Endothelial cell of umbilical vein (primary cell): Measurements from ENCODE around the gene UNC93B1. TPM values are rescaled to one million over a fixed set of nuclear protein-coding genes. Genes with fewer than 3 reads are reported as not detected.

ENCODE experiments used
- BruUV-seq: library from RNA; stranded (reverse); fragments of 400-500 nt; replicated peaks from 2 replicates; lab custom pipeline; 2021; lab: Mats Ljungman, UMichigan
- CTCF ChIA-PET: fragments of 300-600, 350-600 bp; sonication (Branson Sonifier 250); formaldehyde crosslinking; loops from one replicate; lab custom pipeline; 2021; ENCODE audit warnings: antibody characterized with exemption, inconsistent platforms; lab: Charles Lee
- POLR2A ChIA-PET: fragments of 300-600, 350-600 bp; sonication (Branson Sonifier 250); formaldehyde crosslinking; loops from one replicate; lab custom pipeline; 2021; ENCODE audit warnings: antibody characterized with exemption, inconsistent platforms; lab: Charles Lee
- DNase-seq: peaks from one replicate; pipeline ENCODE4 v3.0.0-alpha.2; 2011; ENCODE audit warnings: low read depth, low spot score
- FAIRE-seq: peaks from 2 replicates; lab custom pipeline; 2011; peaks lifted over from hg19 to GRCh38; lab: Jason Lieb, UNC
- H2AFZ ChIP-seq: 2 replicates; pipeline ENCODE4 v1.6.0; 2012; ENCODE audit warnings: low read depth, low read length, control low read depth, inconsistent platforms
- H3K27ac ChIP-seq: 2 replicates; pipeline ENCODE4 v1.5.1; 2011; ENCODE audit warnings: low read depth, mild to moderate bottlenecking, control low read depth, low read length, moderate library complexity; ENCODE audit not compliant: insufficient read depth
- H3K27me3 ChIP-seq, 2 experiments: 2 replicates each; pipeline versions ENCODE4 v1.6.0 to v1.6.1; 2011; ENCODE audit warnings: low read length in 2 of 2, mixed read lengths in 1 of 2; ENCODE audit not compliant: control insufficient read depth in 2 of 2, insufficient read depth in 2 of 2
- H3K36me3 ChIP-seq, 2 experiments: 2 replicates in 1 of 2; 3 replicates in 1 of 2; pipeline ENCODE4 v1.5.1; 2011; ENCODE audit warnings: low read length in 2 of 2, mild to moderate bottlenecking in 1 of 2, moderate library complexity in 1 of 2; ENCODE audit not compliant: control insufficient read depth in 2 of 2, insufficient read depth in 2 of 2; ENCODE audit errors: extremely low read depth in 1 of 2
- H3K4me1 ChIP-seq: 3 replicates; pipeline ENCODE4 v1.5.1; 2011; ENCODE audit warnings: mild to moderate bottlenecking, low read length; ENCODE audit not compliant: control insufficient read depth, insufficient read depth; ENCODE audit errors: extremely low read depth
- H3K4me2 ChIP-seq: 2 replicates; pipeline ENCODE4 v1.6.1; 2011; ENCODE audit warnings: low read length, control low read depth, mixed read lengths; ENCODE audit not compliant: insufficient read depth
- H3K4me3 ChIP-seq, 3 experiments: fragments of 200-600 bp in 1 of 3; sonication (generic), shearing (Covaris generic) in 1 of 3; replicated peaks in 1 of 3; 2 replicates each; pipeline ENCODE4 v1.5.1; 2011 to 2016; ENCODE audit warnings: control low read depth in 3 of 3, low read length in 3 of 3, mild to moderate bottlenecking in 2 of 3, inconsistent platforms in 1 of 3, low read depth in 1 of 3, moderate library complexity in 1 of 3; ENCODE audit not compliant: insufficient read depth in 1 of 3
- H3K79me2 ChIP-seq: 2 replicates; pipeline ENCODE4 v1.6.0; 2012; ENCODE audit warnings: low read length, inconsistent platforms; ENCODE audit not compliant: control insufficient read depth, insufficient read depth
- H3K9ac ChIP-seq: replicated peaks from 2 replicates; pipeline ENCODE3; 2011; ENCODE audit warnings: low read length, control low read depth; ENCODE audit not compliant: insufficient read depth; ENCODE audit errors: extremely low read depth
- H3K9me1 ChIP-seq: replicated peaks from 3 replicates; pipeline ENCODE4 v1.6.0; 2011; ENCODE audit warnings: mild to moderate bottlenecking, low read length; ENCODE audit not compliant: control insufficient read depth, insufficient read depth; ENCODE audit errors: extremely low read depth
- H3K9me3 ChIP-seq: replicated peaks from 2 replicates; pipeline ENCODE4 v1.5.1; 2012; ENCODE audit warnings: low read length, inconsistent platforms; ENCODE audit not compliant: control insufficient read depth, insufficient read depth
- H4K20me1 ChIP-seq: replicated peaks from 2 replicates; pipeline ENCODE3; 2011; ENCODE audit warnings: mild to moderate bottlenecking, low read length; ENCODE audit not compliant: control insufficient read depth, insufficient read depth; ENCODE audit errors: extremely low read depth
- EZH2 ChIP-seq: IDR thresholded peaks from 2 replicates; pipeline ENCODE4 v1.6.1; 2012; ENCODE audit warnings: borderline replicate concordance, low read depth, mild to moderate bottlenecking, moderate library complexity, low read length, inconsistent platforms; ENCODE audit not compliant: severe bottlenecking
- FOS ChIP-seq: IDR thresholded peaks from 2 replicates; pipeline ENCODE4 v1.6.1; 2011; ENCODE audit warnings: mild to moderate bottlenecking, low read length, moderate library complexity, borderline replicate concordance; ENCODE audit not compliant: insufficient read depth
- GATA2 ChIP-seq: IDR thresholded peaks from 2 replicates; pipeline ENCODE4 v1.7.0; 2011; ENCODE audit warnings: low read depth, mild to moderate bottlenecking, moderate library complexity, mixed read lengths, low read length; ENCODE audit not compliant: insufficient read length, insufficient read depth
- JUN ChIP-seq: IDR thresholded peaks from 2 replicates; pipeline ENCODE4 v1.6.1; 2011; ENCODE audit warnings: borderline replicate concordance, low read depth; ENCODE audit not compliant: insufficient read length, insufficient read depth
- MYC ChIP-seq: IDR thresholded peaks from one replicate; pipeline ENCODE4 v1.6.1; 2011; ENCODE audit warnings: mild to moderate bottlenecking, low read depth, low read length
- POLR2A ChIP-seq: IDR thresholded peaks from 2 replicates; pipeline ENCODE4 v1.6.1; 2012; ENCODE audit warnings: low read depth, mild to moderate bottlenecking, control low read depth, low read length
- POLR2AphosphoS5 ChIP-seq: IDR thresholded peaks from 2 replicates; pipeline ENCODE4 v1.6.1; 2012; ENCODE audit warnings: low read depth, mild to moderate bottlenecking, control low read depth, low read length, moderate library complexity; ENCODE audit not compliant: insufficient read depth
- dilution Hi-C: fragments of 300-500 bp; cut with MboI; formaldehyde crosslinking; loops from one replicate; pipeline ENCODE4 v1.15.0; 2019; ENCODE audit warnings: low sequenced_read_pairs; ENCODE audit not compliant: extremely low pct_ligation_motif_present
- intact Hi-C: fragments of 100-400 bp; cut with micrococcal nuclease; formaldehyde crosslinking; loops from one replicate; pipeline ENCODE4 v1.10.0; 2022
- polyA plus RNA-seq, 4 experiments: library from polyadenylated mRNA; depleted of rRNA in 3 of 4; stranded (reverse) in 3 of 4; unstranded in 1 of 4; fragments of >200 nt; gene quantifications; 2 replicates each; pipeline versions ENCODE4 v1.2.1 to v1.2.3, GENCODE V29; 2011 to 2012; ENCODE audit warnings: missing spikeins in 1 of 4
- total RNA-seq: library from RNA; stranded (reverse); gene quantifications from 2 replicates; pipeline ENCODE4 v1.2.3, GENCODE V29; 2021
- TF ChIP-seq, protein P1 (sequence below): IDR thresholded peaks from 2 replicates; pipeline ENCODE4 v1.6.1; 2011; ENCODE audit not compliant: insufficient read depth, insufficient read length
- TF ChIP-seq, protein P2 (sequence below), 2 donors: IDR thresholded peaks; 1 replicate in 1 of 2; 2 replicates in 1 of 2; pipeline ENCODE4 v1.5.1; 2011; ENCODE audit warnings: low read length in 2 of 2, mild to moderate bottlenecking in 2 of 2, moderate library complexity in 2 of 2, control low read depth in 1 of 2, inconsistent platforms in 1 of 2, low read depth in 1 of 2; ENCODE audit not compliant: insufficient read depth in 1 of 2; ENCODE audit errors: extremely low read depth in 1 of 2

Gene UNC93B1
- total and polyA plus RNA-seq, 2 donors (not counting 3 experiments of a cell fraction or from before 2014, with no cell fraction given) = 10.6 to 18.9 TPM

DNA sequence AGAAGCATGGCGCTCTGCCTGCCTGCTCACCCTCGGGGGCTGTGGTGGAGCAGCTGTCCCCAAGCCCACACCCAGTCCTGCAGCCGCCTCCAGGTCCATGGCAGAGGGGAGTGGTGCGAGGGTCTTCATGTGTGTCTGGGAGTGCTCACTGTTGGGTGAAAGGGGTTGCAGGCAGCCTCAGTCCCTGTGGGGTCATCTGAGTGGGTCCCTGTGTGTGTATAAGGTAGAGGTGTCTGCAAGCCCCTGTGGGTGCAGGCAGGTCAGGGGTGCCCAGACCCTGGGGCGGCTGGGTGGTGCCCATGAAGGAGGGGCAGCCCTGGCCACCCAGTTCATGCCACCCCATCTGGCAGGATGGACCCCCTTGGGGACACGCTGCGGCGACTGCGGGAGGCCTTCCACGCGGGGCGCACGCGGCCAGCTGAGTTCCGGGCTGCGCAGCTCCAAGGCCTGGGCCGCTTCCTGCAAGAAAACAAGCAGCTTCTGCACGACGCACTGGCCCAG, 11.1 kb upstream of the UNC93B1 start:
- H3K9ac ChIP-seq = no peak overlapping the region
- H3K4me3 ChIP-seq = no peak overlapping the region
- FAIRE-seq = no peak
- no peaks in the 10 kb centered on the region for H3K36me3 ChIP-seq
- H3K27ac ChIP-seq = peak overlapping the region; percentile 62
- H3K79me2 ChIP-seq = no peaks in the 10 kb centered on the region
- H4K20me1 ChIP-seq = no peaks in the 10 kb centered on the region
- intact Hi-C loops (no loop called here), dilution Hi-C loops (no loop called here)
- no peak for TF ChIP-seq FOS
- no peak for TF ChIP-seq MYC
- TF ChIP-seq POLR2A = no peak
- TF ChIP-seq POLR2AphosphoS5 = no peak
- TF ChIP-seq EZH2 = no peak
- TF ChIP-seq, protein P1, sequence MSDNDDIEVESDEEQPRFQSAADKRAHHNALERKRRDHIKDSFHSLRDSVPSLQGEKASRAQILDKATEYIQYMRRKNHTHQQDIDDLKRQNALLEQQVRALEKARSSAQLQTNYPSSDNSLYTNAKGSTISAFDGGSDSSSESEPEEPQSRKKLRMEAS = no peak
- TF ChIP-seq, protein P2, sequence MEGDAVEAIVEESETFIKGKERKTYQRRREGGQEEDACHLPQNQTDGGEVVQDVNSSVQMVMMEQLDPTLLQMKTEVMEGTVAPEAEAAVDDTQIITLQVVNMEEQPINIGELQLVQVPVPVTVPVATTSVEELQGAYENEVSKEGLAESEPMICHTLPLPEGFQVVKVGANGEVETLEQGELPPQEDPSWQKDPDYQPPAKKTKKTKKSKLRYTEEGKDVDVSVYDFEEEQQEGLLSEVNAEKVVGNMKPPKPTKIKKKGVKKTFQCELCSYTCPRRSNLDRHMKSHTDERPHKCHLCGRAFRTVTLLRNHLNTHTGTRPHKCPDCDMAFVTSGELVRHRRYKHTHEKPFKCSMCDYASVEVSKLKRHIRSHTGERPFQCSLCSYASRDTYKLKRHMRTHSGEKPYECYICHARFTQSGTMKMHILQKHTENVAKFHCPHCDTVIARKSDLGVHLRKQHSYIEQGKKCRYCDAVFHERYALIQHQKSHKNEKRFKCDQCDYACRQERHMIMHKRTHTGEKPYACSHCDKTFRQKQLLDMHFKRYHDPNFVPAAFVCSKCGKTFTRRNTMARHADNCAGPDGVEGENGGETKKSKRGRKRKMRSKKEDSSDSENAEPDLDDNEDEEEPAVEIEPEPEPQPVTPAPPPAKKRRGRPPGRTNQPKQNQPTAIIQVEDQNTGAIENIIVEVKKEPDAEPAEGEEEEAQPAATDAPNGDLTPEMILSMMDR (IDR thresholded peaks at IDR 0.05; ENCODE audit: extremely low read depth in 1 of 2, insufficient read depth in 1 of 2, low read depth in 1 of 2, low read length in 2 of 2) = no peak
- TF ChIP-seq GATA2 = no peak
- TF ChIP-seq JUN = no peak
- H3K9me1 ChIP-seq = no peaks in the 10 kb centered on the region
- BruUV-seq = no TSS peak
- H3K27me3 ChIP-seq = no peaks in the 10 kb centered on the region
- H3K4me2 ChIP-seq = no peak overlapping the region
- H3K4me1 ChIP-seq = peaks cover 9% of the 10 kb centered on the region
- H3K9me3 ChIP-seq = no peaks in the 10 kb centered on the region
- ChIA-PET POLR2A (no interaction called here), CTCF (interaction anchor here (1.0 to 1.2 kb wide), 2 partner anchors 9 to 50 kb away, joined by 3 to 4 read pairs; no protein-coding TSS in a partner anchor)
- no peak for DNase-seq
- peak overlapping the region; percentile 77 for H2AFZ ChIP-seq
